ENCODE measurements around the gene PRDM16.

GRCh38 chr1:3355089-3355488, 286.1 kb downstream of the PRDM16 start:
- TF ChIP-seq, protein P1, sequence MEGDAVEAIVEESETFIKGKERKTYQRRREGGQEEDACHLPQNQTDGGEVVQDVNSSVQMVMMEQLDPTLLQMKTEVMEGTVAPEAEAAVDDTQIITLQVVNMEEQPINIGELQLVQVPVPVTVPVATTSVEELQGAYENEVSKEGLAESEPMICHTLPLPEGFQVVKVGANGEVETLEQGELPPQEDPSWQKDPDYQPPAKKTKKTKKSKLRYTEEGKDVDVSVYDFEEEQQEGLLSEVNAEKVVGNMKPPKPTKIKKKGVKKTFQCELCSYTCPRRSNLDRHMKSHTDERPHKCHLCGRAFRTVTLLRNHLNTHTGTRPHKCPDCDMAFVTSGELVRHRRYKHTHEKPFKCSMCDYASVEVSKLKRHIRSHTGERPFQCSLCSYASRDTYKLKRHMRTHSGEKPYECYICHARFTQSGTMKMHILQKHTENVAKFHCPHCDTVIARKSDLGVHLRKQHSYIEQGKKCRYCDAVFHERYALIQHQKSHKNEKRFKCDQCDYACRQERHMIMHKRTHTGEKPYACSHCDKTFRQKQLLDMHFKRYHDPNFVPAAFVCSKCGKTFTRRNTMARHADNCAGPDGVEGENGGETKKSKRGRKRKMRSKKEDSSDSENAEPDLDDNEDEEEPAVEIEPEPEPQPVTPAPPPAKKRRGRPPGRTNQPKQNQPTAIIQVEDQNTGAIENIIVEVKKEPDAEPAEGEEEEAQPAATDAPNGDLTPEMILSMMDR (optimal IDR thresholded peaks at IDR 0.05 in 1 of 3, IDR thresholded peaks at IDR 0.05 in 1 of 3, conservative IDR thresholded peaks at IDR 0.05 in 1 of 3; ENCODE audit: extremely low read depth in 1 of 3, insufficient read depth in 2 of 3, low read length in 3 of 3) = no peak
- TF ChIP-seq EZH2 (IDR thresholded peaks at IDR 0.05; ENCODE audit: low read length) = no peak
